Thoracic aorta endothelial cell (primary cell): ENCODE data around the gene ZNHIT1. TPM values are rescaled to one million over a fixed set of nuclear protein-coding genes. Genes with fewer than 3 reads are reported as not detected.

Experiments
- small RNA-seq: library from RNA; depleted of rRNA; stranded (forward); fragments of <200 nt; gene quantifications from one replicate; pipeline ENCODE3, GENCODE V24; 2012
- total RNA-seq: library from RNA; depleted of rRNA; stranded (reverse); fragments of >200 nt; gene quantifications from 2 replicates; pipeline ENCODE4 v1.2.3, GENCODE V29; 2012

ZNHIT1 gene
- total RNA-seq = 84.6 and 103 TPM in 2 replicates

GRCh38 chr7:101217388-101218235 is at the start of gene ZNHIT1, which contains the start of gene PLOD3:
ZNHIT1 (plus strand) TSS chr7:101218165; CDS start chr7:101218196, 31 bp downstream.
PLOD3 (minus strand) TSS chr7:101217581; CDS start chr7:101217274, 307 bp downstream.

GRCh38 chr7:101180130-101180755 is 37.7 kb upstream of the ZNHIT1 start, which contains the start of gene NAT16:
NAT16 (minus strand) TSS chr7:101180293; CDS start chr7:101174807, 5,486 bp downstream.

DNA sequence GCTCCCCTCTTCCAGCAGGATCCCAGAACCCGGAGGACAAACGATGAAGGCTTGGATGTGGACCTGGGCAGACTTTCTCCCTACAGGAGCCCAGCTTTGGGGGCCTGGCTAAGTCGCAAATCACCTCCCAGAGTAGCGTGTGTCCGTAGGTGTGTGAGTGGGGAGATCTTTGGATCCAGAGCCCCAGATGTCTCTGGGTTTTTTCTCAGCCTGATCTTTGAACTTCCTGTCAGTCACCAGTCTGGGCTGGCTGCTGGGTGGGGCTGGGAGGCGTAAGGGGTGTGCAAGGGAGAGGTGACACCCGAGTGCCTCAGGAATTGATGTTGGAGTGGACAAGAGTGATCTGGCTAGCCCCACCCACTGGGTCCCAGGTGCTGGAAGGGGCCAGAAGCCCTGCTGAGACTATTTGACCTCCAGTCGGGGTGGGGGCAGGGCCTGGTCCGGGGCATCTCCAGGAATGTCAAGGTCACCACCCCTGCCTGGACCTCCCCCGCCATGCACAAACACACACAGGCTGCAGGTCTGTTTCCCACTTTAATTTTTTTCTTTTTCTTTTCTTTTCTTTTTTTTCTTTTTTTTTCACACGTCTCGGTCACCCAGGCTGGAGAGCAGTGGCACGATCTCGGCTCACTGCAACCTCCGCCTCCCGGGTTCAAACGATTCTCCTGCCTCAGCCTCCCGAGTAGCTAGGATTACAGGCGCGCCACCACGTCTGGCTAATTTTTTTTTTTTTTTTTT is 16.9 kb upstream of the ZNHIT1 start, which contains the start of gene MOGAT3:
TSS of gene MOGAT3 (minus strand) at position 175 of the 738 bp plus-strand sequence. CDS start 182 bp downstream, outside the sequence.

DNA sequence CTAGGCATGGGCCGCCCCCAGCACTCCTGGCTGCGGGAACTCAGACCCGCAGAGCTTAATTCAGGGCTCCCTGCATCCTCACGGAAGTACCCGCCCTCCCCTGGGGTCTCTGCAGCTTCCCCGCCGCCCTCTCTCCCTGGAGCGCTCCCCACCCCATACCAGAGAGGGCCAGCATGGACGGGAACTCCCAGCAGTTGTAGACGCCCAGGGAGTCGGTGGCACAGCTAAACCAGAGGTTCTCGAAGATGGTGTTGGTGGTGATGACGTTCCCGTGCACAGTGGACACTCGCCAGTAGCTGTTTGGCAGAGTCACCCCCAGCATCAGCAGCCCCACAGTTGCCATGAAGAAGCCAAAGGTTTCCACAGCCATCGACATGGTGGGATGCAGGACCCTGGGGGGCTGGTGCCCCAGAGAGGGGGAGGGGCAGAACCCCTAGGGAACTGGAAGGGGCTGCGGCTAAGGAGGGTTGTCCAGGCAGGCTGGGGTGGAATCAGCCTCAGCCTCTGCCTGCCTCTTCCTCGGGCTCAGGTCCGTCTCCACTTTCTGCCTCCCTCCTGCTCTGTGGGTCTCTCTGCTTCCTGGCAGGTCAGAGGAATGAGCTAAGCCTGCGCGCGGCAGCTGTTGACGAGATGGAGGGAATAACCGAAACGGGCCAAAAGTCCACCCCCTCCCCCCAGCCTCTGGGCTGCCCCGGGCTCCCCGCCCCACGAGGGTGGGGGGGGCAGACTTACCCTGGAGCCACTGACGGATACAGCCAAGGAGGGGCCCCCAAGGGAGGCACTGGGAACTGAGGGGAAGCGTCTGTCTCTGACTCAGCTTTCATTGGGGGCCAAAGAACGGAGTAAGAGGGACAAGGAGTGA is 19.5 kb downstream of the ZNHIT1 start, which contains the start of gene CLDN15:
TSS of gene CLDN15 (minus strand) at position 597 of the 862 bp plus-strand sequence. CDS start at position 376, 221 bp downstream.

DNA sequence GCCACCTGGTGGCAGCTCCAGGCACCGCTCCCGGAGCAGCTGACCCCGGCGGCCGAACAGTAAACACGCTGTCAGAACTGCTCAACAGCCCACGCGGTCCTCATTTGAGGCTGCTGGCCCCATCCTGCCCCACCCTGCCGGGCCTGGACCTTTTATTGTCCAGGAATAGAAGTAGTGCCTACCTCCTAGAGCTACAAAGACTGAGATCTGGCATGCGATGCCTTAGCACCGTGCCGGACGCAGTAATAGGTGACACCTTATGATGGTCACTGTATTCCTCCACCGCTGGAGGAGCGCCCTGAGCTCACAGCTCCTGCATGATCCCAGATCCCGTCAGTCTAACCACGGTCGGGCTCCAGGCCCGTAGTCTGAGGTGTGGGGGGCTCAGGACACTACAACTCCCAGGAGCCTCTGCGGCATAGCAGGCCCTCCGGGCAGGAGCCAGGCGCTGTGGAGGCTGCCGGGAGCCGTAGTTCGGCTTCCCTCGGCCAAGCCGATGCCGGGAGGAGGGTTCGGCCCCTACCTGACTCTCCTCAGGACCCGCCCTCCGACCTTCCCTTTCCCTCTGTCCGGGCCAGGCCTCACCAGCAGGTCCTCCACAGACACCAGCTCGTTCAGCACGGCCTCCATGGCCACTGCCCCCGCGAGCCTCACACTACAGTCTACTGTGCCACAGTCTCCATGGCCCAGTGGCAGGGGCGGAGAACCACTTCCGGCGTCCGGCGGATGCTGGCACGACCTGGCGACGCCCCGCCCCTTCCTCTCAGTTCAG is 26.6 kb downstream of the ZNHIT1 start, which contains the start of gene FIS1:
TSS of gene FIS1 (minus strand) at position 707 of the 772 bp plus-strand sequence. CDS start at position 630, 77 bp downstream.

Small RNAs within 50 kb of the gene (small RNA-seq; reads per million reads assigned to genes)
- gene RNU6-1104P = not detected

Other genes with a start within 250 kb of the ZNHIT1 start
- gene MUC12, start 248.6 kb upstream of the ZNHIT1 start, total RNA-seq = not detected in 2 replicates
- gene MUC17, start 198.1 kb upstream of the ZNHIT1 start, total RNA-seq = not detected in 2 replicates
- gene TRIM56, start 132.7 kb upstream of the ZNHIT1 start, total RNA-seq = 14.1 and 16.9 TPM in 2 replicates
- 1,853 and 2,613 TPM in 2 replicates for gene SERPINE1, start 91.1 kb upstream of the ZNHIT1 start, total RNA-seq
- 96.4 and 116 TPM in 2 replicates for gene AP1S1, start 63.7 kb upstream of the ZNHIT1 start, total RNA-seq
- 0.07 TPM in 1 of 2 replicates, not detected in the other for gene VGF, start 52.6 kb upstream of the ZNHIT1 start, total RNA-seq
- gene NAT16, start 37.9 kb upstream of the ZNHIT1 start, total RNA-seq = not detected in 2 replicates
- not detected in 2 replicates for gene MOGAT3, start 17.1 kb upstream of the ZNHIT1 start, total RNA-seq
- 69.5 and 74.9 TPM in 2 replicates for gene PLOD3, start 584 bp upstream of the ZNHIT1 start, total RNA-seq
- 3.3 and 4.6 TPM in 2 replicates for gene CLDN15, start 19.6 kb downstream of the ZNHIT1 start, total RNA-seq
- 123 and 183 TPM in 2 replicates for gene FIS1, start 26.9 kb downstream of the ZNHIT1 start, total RNA-seq
- gene IFT22, start 103.6 kb downstream of the ZNHIT1 start, total RNA-seq = 21.2 and 21.5 TPM in 2 replicates
- not detected in 2 replicates for gene COL26A1, start 144.7 kb downstream of the ZNHIT1 start, total RNA-seq